Measurements from ENCODE around the gene XRCC1.
"Not testable (repeated sequence)": the region's sequence is repeated elsewhere in the genome, so short reads cannot be mapped to it uniquely, and the experiment has no call there.

XRCC1 gene

DNA sequence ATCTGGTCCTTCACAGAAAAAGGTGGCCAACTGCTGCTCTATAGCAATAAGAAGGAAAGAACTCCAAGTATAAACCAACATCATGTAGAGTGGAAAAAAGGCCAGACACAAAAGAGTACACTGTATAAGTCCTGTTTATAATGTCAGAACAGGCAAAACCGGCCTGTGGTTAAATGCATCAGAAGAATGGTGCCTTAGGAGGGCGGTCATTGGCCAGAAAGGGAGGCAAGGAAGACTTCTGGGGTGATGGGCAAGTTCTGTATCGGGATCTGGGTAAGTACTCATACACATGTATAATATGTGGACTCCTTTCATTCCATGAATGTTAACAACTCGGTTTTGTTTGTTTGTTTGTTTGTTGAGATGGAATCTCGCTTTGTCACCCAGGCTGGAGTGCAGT, 52.4 kb downstream of the XRCC1 start:
- DNase-seq (ENCODE audit: low read depth in 1 of 2, low spot score in 1 of 2), result no peak

DNA sequence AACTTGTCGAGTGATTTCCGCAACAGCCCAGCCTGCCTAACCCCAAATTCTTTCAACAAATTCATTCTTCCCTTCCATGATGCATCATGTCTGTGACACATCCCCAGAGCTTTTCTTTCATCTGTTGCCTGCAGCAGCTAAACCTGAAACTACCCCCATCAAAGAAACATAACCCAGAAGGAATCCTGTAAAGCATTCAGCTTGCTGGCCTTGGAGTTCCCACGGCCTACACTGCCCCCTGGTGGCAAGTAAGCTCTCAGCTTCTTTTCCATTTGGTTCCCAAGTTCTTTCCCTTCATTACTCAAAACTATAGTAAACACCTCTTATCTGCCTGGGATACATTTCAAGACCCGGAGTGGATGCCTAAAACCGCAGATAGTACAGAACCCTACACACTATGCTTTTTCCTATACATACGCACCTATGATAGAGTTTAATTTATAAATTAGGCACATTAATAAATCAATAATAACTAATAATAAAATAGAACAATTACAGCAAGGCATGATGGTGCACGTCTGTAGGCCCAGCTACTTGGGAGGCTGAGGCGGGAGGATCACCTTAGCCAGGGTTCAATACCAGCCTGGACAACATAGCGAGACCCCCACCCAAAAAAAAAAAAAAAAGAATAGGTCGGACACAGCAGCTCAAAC, 55.8 kb downstream of the XRCC1 start:
- peak; percentile 64 to 65 for DNase-seq (ENCODE audit: low read depth in 1 of 2, low spot score in 1 of 2)

DNA sequence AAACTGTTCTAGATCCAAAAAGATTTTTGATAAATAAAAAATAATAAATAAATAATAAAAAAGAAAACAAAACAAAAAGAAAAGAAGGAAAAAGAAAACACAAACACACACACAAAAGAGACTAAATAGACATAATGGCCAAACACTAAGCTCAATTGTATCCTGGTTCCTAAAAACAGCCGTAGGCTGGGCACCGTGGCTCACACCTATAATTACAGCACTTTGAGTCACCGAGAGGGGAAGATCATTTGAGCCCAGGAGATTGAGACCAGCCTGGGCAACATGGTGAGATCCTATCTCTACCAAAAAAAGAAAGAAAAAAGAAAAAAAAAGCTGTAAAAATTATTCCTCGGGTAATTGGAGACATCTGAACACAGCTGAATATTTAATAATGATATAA, 57.3 kb downstream of the XRCC1 start:
- DNase-seq (ENCODE audit: low read depth in 1 of 2, low spot score in 1 of 2), result no peak

DNA sequence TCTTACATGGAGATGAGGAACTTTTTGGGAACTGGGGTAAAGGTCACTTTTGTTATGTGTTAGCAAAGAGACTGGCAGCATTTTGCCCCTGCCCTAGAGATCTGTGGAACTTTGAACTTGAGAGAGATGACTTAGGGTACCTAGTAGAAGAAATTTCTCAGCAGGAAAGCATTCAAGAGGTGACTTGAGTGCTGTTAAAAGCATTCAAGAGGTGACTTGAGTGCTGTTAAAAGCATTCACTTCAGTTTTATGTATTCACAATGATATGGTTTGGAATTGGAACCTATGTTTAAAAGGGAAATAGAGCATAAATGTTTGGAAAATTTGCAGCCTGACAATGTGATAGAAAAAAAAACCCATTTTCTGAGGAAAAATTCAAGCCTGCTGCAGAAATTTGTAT, 62.9 kb downstream of the XRCC1 start:
- not testable (repeated sequence) for DNase-seq (ENCODE audit: low read depth in 1 of 2, low spot score in 1 of 2)

DNA sequence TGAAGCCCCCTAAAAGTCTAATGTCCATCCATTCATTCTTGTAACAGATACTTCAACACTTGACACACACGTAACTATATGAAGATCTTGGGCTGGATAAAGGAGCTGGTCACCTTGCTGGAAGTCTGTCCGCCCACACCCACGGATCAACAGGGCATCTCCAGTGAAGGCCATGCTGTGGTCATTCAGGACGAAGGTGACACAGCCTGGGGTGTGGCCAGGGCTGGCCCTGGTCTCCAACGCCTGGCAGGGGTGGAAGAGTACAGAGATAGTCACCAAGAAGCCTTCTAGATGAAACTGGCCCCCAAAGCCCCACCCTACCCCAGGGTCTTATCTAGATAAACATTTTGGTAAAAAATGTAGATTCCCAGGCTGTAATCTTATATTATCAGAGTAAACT, 64.0 kb downstream of the XRCC1 start:
- DNase-seq (ENCODE audit: low read depth in 1 of 2, low spot score in 1 of 2), result no peak

DNA sequence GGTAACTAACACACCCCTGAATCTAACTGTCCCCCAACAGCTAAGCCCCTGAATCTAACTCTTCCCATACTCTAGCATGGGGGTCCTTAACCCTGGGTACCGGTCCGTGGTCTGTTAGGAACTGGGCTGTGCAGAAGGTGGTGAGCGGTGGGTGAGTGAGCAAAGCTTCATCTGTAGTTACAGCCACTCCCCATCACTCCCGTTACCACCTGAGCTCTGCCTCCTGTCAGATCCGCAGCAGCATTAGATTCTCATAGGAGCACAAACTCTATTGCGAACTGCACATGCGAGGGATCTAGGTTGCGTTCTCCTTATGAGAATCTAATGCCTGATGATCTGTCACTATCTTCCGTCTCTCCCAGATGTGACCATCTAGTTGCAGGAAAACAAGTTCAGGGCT, 64.6 kb downstream of the XRCC1 start:
- DNase-seq (ENCODE audit: low read depth in 1 of 2, low spot score in 1 of 2), result no peak

DNA sequence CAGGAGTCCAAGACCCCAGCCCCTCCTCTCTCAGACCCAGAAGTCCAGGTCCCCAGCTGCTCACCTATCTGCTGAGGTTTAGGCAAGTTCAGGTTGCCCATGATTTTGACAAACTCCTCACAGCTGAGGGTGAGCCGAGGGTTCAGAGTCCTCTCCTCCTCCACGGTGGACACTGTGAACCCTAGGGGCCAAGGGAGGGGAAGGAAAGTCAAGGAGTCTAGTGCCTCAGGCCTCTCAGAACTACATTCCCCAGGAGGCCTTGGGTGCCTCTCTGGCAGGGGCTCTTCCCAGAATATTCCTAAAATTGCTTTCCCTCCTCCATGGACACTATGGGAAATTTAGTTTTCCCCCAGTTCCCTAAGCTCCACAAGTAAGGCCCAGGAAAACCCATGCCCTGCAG, 67.4 kb downstream of the XRCC1 start:
- DNase-seq (ENCODE audit: low read depth in 1 of 2, low spot score in 1 of 2), result no peak

DNA sequence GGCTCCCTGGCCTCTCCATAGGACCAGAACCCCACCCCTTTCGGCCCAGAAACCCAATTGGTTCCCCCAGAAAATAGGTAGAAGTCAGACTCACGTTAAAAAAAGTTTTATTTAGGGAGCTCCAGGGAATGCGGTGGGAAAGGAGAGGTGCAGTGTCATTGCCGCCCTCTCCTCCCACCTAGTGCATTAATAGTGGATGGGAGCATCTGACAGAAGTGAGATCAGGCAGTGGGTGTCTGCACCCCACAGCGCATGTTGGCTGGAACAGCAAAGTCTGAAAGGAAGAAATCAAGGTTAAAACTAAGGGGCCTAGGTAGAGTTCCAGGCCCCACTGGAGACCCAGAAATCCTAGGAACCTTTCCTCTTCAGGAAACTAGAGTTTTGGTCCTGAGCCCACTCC, 68.7 kb downstream of the XRCC1 start:
- DNase-seq (ENCODE audit: low read depth in 1 of 2, low spot score in 1 of 2), result no peak

DNA sequence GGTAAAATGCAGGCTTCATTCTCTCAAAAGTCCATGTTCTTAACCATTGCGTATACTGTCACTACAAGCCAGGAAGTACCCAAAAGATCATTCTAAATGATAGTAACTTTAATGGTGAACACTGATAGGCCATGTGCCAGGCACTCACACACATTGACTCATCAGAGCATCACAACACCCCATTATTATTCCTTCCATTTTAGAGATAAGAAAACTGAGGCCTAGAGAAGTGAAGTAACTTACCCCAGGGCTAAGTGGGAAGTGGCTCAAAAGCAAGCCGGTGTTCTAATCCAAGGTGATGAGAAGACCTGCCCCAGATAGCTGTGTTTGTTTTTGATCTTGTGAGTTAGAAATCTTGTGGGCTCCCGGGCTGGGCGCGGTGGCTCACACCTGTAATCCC, 69.4 kb downstream of the XRCC1 start:
- DNase-seq (ENCODE audit: low read depth in 1 of 2, low spot score in 1 of 2), result no peak

DNA sequence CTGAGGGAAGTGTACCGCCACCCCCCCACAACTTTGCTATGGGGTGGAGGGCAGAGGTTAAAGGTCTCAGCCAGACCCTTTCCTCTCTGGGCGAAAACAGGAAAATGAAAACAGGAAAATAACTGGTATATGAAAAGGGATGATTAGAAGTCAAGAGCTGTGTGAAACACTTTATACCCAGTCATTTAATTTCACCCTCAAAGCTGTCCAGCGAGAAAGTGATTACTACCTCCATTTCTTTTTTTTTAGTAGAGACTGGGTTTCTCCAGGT, 70.2 kb downstream of the XRCC1 start:
- no peak for DNase-seq (ENCODE audit: low read depth in 1 of 2, low spot score in 1 of 2)

DNA sequence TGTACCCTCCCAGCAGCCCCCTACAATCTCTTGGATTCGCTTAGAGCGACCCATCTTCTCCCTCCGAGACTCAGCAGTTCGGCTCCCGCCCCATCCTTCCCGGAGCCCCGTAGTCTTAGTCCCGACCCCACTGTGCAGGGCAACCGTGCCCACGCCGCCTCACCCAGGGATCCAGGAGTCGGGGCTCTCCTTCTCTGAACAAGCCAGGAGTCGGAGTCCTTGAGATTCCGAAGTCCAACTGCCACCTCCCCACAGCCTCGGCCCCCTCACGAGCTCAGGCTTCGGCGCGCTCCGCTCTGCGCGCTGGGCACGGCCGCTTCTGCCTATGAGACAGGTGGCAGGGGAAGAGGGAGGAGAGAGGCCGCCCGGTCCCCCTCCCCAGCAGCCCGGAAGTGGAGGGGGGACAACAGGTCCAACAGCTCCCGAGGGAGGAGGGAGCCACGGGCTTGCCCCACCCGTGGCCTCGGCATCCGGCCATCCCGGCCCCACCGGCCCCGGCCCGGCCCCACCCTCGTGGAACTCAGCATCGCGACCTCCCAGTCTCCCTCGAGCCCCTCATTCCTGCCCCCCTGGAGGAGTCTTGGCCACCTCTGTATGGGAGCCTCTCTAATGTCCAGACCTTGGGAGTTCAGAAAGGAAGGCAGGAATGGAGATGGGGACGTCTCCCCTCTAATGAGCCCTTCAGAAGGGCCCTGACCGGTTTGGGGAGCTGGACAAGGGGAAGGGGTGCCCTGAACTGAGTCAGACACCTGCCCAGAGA, 70.7 kb downstream of the XRCC1 start, which contains the start of gene PHLDB3:
Gene PHLDB3, minus strand, starts transcription at position 321 of the 760 bp plus-strand sequence. CDS start 628 bp downstream, outside the sequence.
- peak; percentile 21 to 29 for DNase-seq (ENCODE audit: low read depth in 1 of 2, low spot score in 1 of 2)

DNA sequence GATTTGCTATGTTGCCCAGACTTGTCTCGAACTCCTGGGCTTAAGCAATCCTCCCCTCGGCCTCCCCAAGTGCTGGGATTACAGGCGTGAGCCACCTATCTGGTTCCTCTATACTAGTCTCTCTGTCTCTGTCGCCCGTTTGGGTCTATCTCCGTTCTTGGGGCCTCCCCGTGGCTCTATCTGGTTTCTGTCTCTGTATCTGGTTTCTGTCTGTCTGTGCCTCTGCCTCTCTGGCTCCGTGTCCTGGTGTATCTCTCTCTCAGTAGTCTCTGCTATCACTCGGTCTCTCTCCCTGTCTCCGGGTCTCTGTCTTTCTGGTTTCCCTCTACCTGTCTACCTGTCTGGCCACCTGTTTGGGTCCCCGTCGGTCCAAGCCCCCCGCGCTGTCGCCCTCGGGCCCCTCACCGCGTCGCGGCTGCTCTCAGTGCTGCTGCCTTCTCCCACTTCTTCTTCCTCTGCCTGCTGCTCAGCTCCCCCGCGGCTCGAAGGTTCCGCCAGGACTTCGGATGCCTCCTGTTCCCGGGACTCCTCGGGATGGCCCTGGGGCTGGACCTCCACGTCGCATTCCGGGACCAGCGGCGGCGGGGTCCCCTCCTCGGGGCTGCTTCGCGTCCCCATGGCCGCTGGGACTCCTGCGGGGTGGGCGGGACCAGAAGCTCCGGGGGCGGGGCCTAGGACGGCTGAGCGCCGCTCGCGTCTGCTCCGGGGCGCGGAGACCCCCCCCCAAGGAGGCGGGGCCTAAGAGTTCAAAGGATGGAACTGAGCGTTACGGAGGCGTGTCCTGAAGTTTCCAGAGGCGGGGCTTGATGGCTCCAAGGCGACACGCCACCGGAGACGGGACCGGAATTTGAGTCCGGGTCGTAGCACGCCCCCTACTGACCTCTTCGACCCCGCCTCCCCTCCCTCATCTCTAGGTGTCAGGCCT, 71.6 kb downstream of the XRCC1 start:
- DNase-seq (ENCODE audit: low read depth in 1 of 2, low spot score in 1 of 2), result peak; percentile 98 to 99

DNA sequence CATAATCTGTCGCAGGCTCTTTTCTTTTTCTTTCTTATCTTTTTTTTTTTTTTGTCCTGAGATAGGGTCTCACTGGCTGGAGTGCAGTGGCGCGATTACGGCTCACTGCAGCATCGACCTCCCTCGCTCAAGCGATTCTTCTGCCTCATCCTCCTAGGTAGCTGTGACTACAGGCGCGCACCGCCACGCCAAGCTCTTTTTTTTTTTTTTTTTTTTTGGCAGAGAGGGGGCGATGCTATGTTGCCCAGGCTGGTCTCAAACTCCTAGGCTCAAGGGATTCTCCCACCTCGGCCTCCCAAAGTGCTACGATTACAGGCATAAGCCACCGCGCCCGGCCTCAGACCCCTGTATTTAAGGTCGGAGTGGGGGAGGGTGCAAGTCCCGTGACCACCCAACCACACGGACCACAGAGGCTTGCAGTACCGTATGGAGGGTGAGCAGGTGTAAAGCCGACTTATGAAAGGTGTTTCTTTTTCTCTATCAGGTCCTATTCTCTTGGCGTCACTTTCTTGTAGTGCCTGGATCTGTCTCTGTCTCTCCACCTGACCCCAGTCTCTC, 72.8 kb downstream of the XRCC1 start:
- DNase-seq (ENCODE audit: low read depth in 1 of 2, low spot score in 1 of 2), result no peak

DNA sequence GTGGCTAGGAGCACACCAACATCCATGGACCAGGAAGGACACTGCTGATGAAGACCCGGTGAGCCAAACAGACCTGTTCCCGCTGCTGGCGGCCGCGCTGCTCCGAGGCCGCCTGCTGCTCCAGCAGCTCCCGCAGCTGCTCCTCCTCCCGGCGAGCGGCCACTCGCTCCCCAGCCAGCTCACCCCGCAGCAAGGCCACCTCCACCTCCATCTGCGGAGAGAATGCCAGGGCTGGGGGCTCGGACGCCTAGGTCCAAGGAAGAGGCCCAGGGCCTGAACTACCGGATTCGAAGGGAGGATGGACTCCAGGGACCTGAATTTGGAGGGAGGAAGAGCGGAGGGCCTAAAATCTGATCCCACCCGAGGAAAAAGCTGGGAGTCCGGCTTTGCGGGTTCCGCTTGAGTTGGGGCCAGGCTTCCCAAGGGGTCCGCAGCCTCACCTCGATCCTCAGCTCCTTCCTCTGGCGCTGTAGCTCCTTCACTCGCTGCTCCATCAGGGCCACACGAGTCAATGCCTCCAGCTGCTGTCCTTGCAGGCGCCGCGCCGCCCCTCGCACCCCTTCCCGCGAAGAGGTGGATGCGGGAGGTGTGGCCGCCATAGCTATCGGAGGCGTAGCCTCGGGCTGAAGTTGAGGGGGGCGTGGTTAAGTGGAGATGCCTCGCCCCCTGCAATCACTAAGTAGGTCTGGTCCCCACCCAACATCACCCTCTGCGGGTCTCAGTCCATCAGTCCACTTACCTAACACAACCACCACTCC, 73.5 kb downstream of the XRCC1 start:
- no peak for DNase-seq (ENCODE audit: low read depth in 1 of 2, low spot score in 1 of 2)

DNA sequence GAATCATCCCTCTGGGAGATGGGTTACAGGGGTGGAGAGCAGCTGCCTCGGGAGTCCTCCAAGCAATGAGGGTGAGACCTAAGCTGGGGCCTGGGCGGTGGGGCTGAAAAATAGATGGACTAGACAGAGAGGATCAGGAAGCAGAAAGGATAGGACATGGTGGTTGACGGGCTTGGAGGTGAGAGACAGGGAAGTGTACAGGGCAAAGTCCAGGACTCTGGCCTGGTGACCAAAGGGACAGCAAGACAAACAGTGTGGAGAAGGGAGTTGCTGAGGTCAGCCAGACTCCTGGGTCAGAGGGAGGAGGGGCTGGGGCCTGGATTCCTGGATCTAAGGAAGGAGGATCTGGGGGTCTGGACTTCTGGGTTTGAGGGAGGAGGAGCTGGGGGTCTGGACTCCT, 76.3 kb downstream of the XRCC1 start:
- no peak for DNase-seq (ENCODE audit: low read depth in 1 of 2, low spot score in 1 of 2)

DNA sequence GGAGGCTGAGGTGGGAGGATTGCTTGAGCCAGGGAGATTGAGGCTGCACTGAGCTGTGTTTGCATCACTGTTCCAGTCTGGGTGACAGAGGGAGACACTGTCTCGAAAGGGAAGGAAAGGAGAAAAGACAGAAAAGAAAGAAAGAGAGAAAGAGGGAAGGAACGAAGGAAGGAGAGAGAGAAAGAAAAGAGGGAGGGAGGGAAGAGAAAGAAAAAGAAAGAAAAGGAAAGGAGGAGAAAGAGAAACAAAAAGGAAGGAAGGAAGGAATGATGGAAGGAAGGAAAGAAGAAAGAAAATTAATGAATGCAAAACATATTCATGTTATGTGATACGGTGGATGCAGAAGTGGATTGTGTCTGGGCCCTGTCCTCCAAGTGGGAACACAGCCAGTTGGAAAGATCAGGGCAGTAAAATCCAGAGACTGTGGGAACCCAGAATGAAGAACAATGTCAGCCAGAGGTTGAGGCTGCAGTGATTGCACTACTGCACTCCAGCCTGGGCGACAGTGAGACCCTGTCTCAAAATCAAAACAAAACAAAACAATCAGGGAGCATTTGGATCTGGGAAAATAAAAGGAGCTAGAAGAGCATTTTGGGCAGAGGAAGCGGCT, 77.0 kb downstream of the XRCC1 start:
- DNase-seq (ENCODE audit: low read depth in 1 of 2, low spot score in 1 of 2), result no peak

DNA sequence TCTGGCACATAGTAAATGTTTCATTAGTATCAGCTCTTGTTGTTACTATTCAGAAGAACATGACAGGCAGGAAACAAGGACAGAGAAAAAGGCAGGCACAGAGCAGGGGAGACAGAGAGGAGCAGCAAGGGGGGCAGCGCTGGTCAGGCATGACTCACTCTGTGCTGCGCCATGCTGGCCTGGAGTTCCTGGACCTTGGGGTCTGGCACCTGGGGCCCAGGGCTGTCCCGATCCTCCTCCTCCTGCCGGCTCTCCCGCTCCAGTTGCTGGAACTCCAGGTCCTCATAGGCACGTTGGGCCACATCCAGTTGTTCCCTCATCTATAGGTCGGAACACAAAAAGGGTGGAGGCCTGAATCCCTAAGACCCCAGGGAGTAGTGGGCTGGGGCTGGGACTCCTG, 78.4 kb downstream of the XRCC1 start:
- no peak for DNase-seq (ENCODE audit: low read depth in 1 of 2, low spot score in 1 of 2)

DNA sequence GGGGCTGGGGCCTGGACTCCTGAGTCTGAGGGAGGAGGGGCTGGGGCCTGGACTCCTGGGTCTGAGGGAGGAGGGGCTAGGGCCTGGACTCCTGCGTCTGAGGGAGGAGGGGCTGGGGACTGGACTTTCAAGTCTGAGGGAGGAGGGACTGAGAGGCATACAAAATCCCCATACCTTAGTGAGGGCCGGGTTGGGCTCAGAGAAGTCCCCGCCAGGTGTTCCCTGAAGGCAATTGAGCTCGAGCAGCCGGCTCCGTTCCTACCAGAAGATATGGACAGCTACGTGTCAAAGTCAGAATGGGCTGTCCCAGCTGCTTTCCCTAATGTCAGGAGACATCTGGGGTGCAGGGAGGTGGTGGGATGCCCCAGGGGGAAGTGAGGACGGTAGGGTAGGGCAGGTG, 80.2 kb downstream of the XRCC1 start:
- DNase-seq (ENCODE audit: low read depth in 1 of 2, low spot score in 1 of 2), result no peak
